SU-DHL-6 (cell line): ENCODE data around the gene DGKG.

Experiments
- H2AFZ ChIP-seq: fragments of 200-600 bp; sonication (generic); 2 replicates; pipeline ENCODE4 v1.6.1; 2014; ENCODE audit warnings: low read depth, mild to moderate bottlenecking, moderate library complexity, mixed read lengths, antibody characterized with exemption, low read length; ENCODE audit not compliant: severe bottlenecking
- H3F3A ChIP-seq: fragments of 200-600 bp; shearing (Covaris generic); 2 replicates; pipeline ENCODE4 v1.6.0; 2016; ENCODE audit warnings: antibody characterized with exemption, mild to moderate bottlenecking; ENCODE audit not compliant: insufficient read depth
- H3K27ac ChIP-seq: fragments of 200-600 bp; sonication (generic); 2 replicates; pipeline ENCODE4 v1.5.1; 2016; ENCODE audit warnings: low read depth, mild to moderate bottlenecking, low read length, moderate library complexity, mixed read lengths
- H3K27me3 ChIP-seq: fragments of 200-600 bp; sonication (generic), shearing (Covaris generic); 2 replicates; pipeline ENCODE4 v1.6.0; 2014; ENCODE audit warnings: mild to moderate bottlenecking, low read length
- H3K36me3 ChIP-seq: fragments of 200-600 bp; sonication (generic); 2 replicates; pipeline ENCODE4 v1.6.1; 2014; ENCODE audit warnings: mild to moderate bottlenecking, low read length, mixed read lengths
- H3K4me2 ChIP-seq: fragments of 300-600, 200-600 bp; shearing (Covaris generic), sonication (generic); 2 replicates; pipeline ENCODE4 v1.6.0; 2014; ENCODE audit warnings: low read length, low read depth, mild to moderate bottlenecking; ENCODE audit not compliant: poor library complexity, severe bottlenecking
- H3K4me3 ChIP-seq: fragments of 200-600 bp; sonication (generic); 2 replicates; pipeline ENCODE4 v1.5.1; 2014; ENCODE audit warnings: antibody characterized with exemption, low read length, mild to moderate bottlenecking, mixed read lengths; ENCODE audit not compliant: insufficient read depth, poor library complexity, severe bottlenecking
- H3K79me2 ChIP-seq: fragments of 200-600 bp; sonication (generic); 2 replicates; pipeline ENCODE4 v1.6.1; 2014; ENCODE audit warnings: mild to moderate bottlenecking, low read length, moderate library complexity; ENCODE audit not compliant: insufficient read depth
- H3K9ac ChIP-seq: fragments of 200-600 bp; sonication (generic); 2 replicates; pipeline ENCODE4 v1.7.0; 2014; ENCODE audit warnings: mild to moderate bottlenecking, low read length
- H3K9me2 ChIP-seq: fragments of 200-600 bp; sonication (generic); replicated peaks from 2 replicates; pipeline ENCODE4 v1.6.1; 2014; ENCODE audit warnings: low read length; ENCODE audit not compliant: insufficient read depth
- H3K9me3 ChIP-seq: fragments of 200-600 bp; sonication (generic); 2 replicates; pipeline ENCODE4 v1.6.1; 2014; ENCODE audit warnings: low read length, mixed read lengths; ENCODE audit not compliant: insufficient read depth
- H4K20me1 ChIP-seq: fragments of 200-600 bp; sonication (generic); 2 replicates; pipeline ENCODE4 v1.6.1; 2014; ENCODE audit warnings: low read depth, mild to moderate bottlenecking, antibody characterized with exemption, low read length, moderate library complexity, mixed read lengths
- CTCF ChIP-seq: fragments of 200-600 bp; sonication (generic); IDR thresholded peaks from one replicate; pipeline ENCODE4 v1.5.1; 2017; ENCODE audit warnings: antibody characterized with exemption, mild to moderate bottlenecking, low read length, moderate library complexity; ENCODE audit not compliant: insufficient read depth, poor library complexity, severe bottlenecking
- EZH2phosphoT487 ChIP-seq: fragments of 200-600 bp; sonication (generic), shearing (Covaris generic); conservative IDR thresholded peaks from 2 replicates; pipeline ENCODE4 v1.6.1; 2018; ENCODE audit warnings: mild to moderate bottlenecking, antibody characterized with exemption, low read length, moderate library complexity, mixed read lengths

Gene DGKG

GRCh38 chr3:186380622-186381380 is 18.8 kb upstream of the DGKG start:
- H3K9me2 ChIP-seq: no peaks in the 10 kb centered on the region
- no peak overlapping the region for H3K9ac ChIP-seq
- no peaks in the 10 kb centered on the region for H3K36me3 ChIP-seq
- H3K4me2 ChIP-seq: no peak overlapping the region
- H3F3A ChIP-seq: no peaks in the 10 kb centered on the region
- no peak overlapping the region for H3K4me3 ChIP-seq
- no peak overlapping the region for H3K27ac ChIP-seq
- H4K20me1 ChIP-seq: no peaks in the 10 kb centered on the region
- no peaks in the 10 kb centered on the region for H3K9me3 ChIP-seq
- TF ChIP-seq EZH2phosphoT487: no peak
- TF ChIP-seq CTCF: no peak
- no peaks in the 10 kb centered on the region for H3K27me3 ChIP-seq
- H2AFZ ChIP-seq: no peak overlapping the region
- no peaks in the 10 kb centered on the region for H3K79me2 ChIP-seq

GRCh38 chr3:186375443-186375842 is 13.4 kb upstream of the DGKG start:
- Histone ChIP-seq H3K4me2 (no peak overlapping the region), H3F3A (no peaks in the 10 kb centered on the region), H3K27me3 (no peaks in the 10 kb centered on the region), H3K36me3 (no peaks in the 10 kb centered on the region), H3K79me2 (no peaks in the 10 kb centered on the region), H3K9me2 (no peaks in the 10 kb centered on the region), H4K20me1 (no peaks in the 10 kb centered on the region), H2AFZ (no peak overlapping the region), H3K9me3 (no peaks in the 10 kb centered on the region), H3K9ac (no peak overlapping the region), H3K4me3 (no peak overlapping the region), H3K27ac (no peak overlapping the region)
- TF ChIP-seq CTCF: no peak
- no peak for TF ChIP-seq EZH2phosphoT487

DNA sequence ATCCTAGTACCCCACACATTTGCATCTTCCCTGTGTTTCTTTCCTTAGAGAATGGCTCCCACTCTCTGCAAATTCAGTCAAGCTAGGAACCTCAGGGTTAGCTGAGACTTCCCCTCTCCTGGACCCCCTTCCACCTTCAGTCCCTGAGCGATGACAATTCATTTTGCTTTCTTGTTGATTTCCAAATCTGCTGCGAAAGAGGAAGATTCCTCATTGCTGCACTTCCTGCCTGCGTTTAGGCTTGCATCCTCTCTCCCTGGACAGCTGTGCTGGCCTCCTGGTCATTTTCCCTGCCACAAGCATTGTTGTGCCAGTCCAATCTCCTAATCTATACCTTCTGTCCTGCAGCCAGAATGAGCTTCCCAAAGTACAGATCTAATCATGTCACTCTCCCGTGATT is 12.3 kb upstream of the DGKG start:
- Histone ChIP-seq H3K36me3 (no peaks in the 10 kb centered on the region), H3K9me3 (no peaks in the 10 kb centered on the region), H3K27me3 (no peaks in the 10 kb centered on the region), H4K20me1 (no peaks in the 10 kb centered on the region), H3K9ac (no peak overlapping the region), H3F3A (no peaks in the 10 kb centered on the region), H3K79me2 (no peaks in the 10 kb centered on the region), H2AFZ (no peak overlapping the region), H3K4me2 (no peak overlapping the region), H3K9me2 (no peaks in the 10 kb centered on the region), H3K4me3 (no peak overlapping the region), H3K27ac (no peak overlapping the region)
- TF ChIP-seq EZH2phosphoT487: no peak
- TF ChIP-seq CTCF: no peak
